ENCODE measurements around the gene NTRK1. TPM values are rescaled to one million over a fixed set of nuclear protein-coding genes. Genes with fewer than 3 reads are reported as not detected.

The NTRK1 gene
- total RNA-seq, 1 donor from 2014 or later: 0.52 TPM

- Histone ChIP-seq H3K4me1 (ENCODE audit: control insufficient read depth in 3 of 3, insufficient read depth in 3 of 3, low read length in 3 of 3) (peaks cover 31 to 75% (median 75%) of the 10 kb centered on the region in 3 donors), H3K27ac (ENCODE audit: low read depth, low read length) (peak overlapping the region; percentile 0), H3K9ac (ENCODE audit: low read depth in 1 of 3, low read length in 3 of 3) (no peak overlapping the region), H3K4me3 (ENCODE audit: low read length in 3 of 3) (no peak overlapping the region), H3K9me3 (ENCODE audit: control insufficient read depth in 3 of 3, low read length in 3 of 3) (no peaks in the 10 kb centered on the region), H3K36me3 (ENCODE audit: control insufficient read depth in 3 of 3, insufficient read depth in 3 of 3, low read length in 3 of 3) (no peaks in the 10 kb centered on the region), H3K27me3 (ENCODE audit: control insufficient read depth in 3 of 3, insufficient read depth in 3 of 3, low read length in 3 of 3) (peaks cover 6 to 11% (median 10%) of the 10 kb centered on the region in 3 donors)
Observed at GRCh38 chr1:156898971-156899664, 38.5 kb downstream of the NTRK1 start.

GRCh38 chr1:156899956-156900718 is 39.5 kb downstream of the NTRK1 start:
- Histone ChIP-seq H3K27ac (ENCODE audit: low read depth, low read length) (peak overlapping the region; percentile 12), H3K27me3 (ENCODE audit: control insufficient read depth in 3 of 3, insufficient read depth in 3 of 3, low read length in 3 of 3) (peaks cover 0 to 5% (median 4%) of the 10 kb centered on the region in 3 donors), H3K9me3 (ENCODE audit: control insufficient read depth in 3 of 3, low read length in 3 of 3) (no peaks in the 10 kb centered on the region), H3K36me3 (ENCODE audit: control insufficient read depth in 3 of 3, insufficient read depth in 3 of 3, low read length in 3 of 3) (no peaks in the 10 kb centered on the region), H3K4me1 (ENCODE audit: control insufficient read depth in 3 of 3, insufficient read depth in 3 of 3, low read length in 3 of 3) (peaks cover 31 to 72% (median 69%) of the 10 kb centered on the region in 3 donors), H3K9ac (ENCODE audit: low read depth in 1 of 3, low read length in 3 of 3) (no peak overlapping the region), H3K4me3 (ENCODE audit: low read length in 3 of 3) (no peak overlapping the region)

GRCh38 chr1:156900896-156901589 is 40.4 kb downstream of the NTRK1 start:
- peak overlapping the region in 1 of 3 donors; percentile 10 for H3K9ac ChIP-seq (ENCODE audit: low read depth in 1 of 3, low read length in 3 of 3)
- no peak overlapping the region for H3K4me3 ChIP-seq (ENCODE audit: low read length in 3 of 3)
- no peaks in the 10 kb centered on the region for H3K9me3 ChIP-seq (ENCODE audit: control insufficient read depth in 3 of 3, low read length in 3 of 3)
- H3K36me3 ChIP-seq (ENCODE audit: control insufficient read depth in 3 of 3, insufficient read depth in 3 of 3, low read length in 3 of 3): peaks cover 0 to under 1% (median 0%) of the 10 kb centered on the region in 3 donors
- peaks cover 4 to 8% (median 6%) of the 10 kb centered on the region in 3 donors for H3K27me3 ChIP-seq (ENCODE audit: control insufficient read depth in 3 of 3, insufficient read depth in 3 of 3, low read length in 3 of 3)
- H3K27ac ChIP-seq (ENCODE audit: low read depth, low read length): peak overlapping the region; percentile 13
- H3K4me1 ChIP-seq (ENCODE audit: control insufficient read depth in 3 of 3, insufficient read depth in 3 of 3, low read length in 3 of 3): peaks cover 29 to 73% (median 66%) of the 10 kb centered on the region in 3 donors

- Histone ChIP-seq H3K27me3 (ENCODE audit: control insufficient read depth in 3 of 3, insufficient read depth in 3 of 3, low read length in 3 of 3) (peaks cover 8 to 12% (median 10%) of the 10 kb centered on the region in 3 donors), H3K9ac (ENCODE audit: low read depth in 1 of 3, low read length in 3 of 3) (no peak overlapping the region), H3K36me3 (ENCODE audit: control insufficient read depth in 3 of 3, insufficient read depth in 3 of 3, low read length in 3 of 3) (peaks cover 0 to 3% (median 0%) of the 10 kb centered on the region in 3 donors), H3K27ac (ENCODE audit: low read depth, low read length) (peak overlapping the region; percentile 13), H3K9me3 (ENCODE audit: control insufficient read depth in 3 of 3, low read length in 3 of 3) (no peaks in the 10 kb centered on the region), H3K4me3 (ENCODE audit: low read length in 3 of 3) (no peak overlapping the region), H3K4me1 (ENCODE audit: control insufficient read depth in 3 of 3, insufficient read depth in 3 of 3, low read length in 3 of 3) (peaks cover 24 to 73% (median 63%) of the 10 kb centered on the region in 3 donors)
Observed at GRCh38 chr1:156901590-156901900, 40.9 kb downstream of the NTRK1 start.

- Histone ChIP-seq H3K4me1 (ENCODE audit: control insufficient read depth in 3 of 3, insufficient read depth in 3 of 3, low read length in 3 of 3) (peaks cover 19 to 73% (median 65%) of the 10 kb centered on the region in 3 donors), H3K9ac (ENCODE audit: low read depth in 1 of 3, low read length in 3 of 3) (peak overlapping the region in 2 of 3 donors; percentile 14 to 40), H3K4me3 (ENCODE audit: low read length in 3 of 3) (peak overlapping the region in 1 of 3 donors; percentile 6), H3K27me3 (ENCODE audit: control insufficient read depth in 3 of 3, insufficient read depth in 3 of 3, low read length in 3 of 3) (peaks cover 12 to 19% (median 17%) of the 10 kb centered on the region in 3 donors), H3K9me3 (ENCODE audit: control insufficient read depth in 3 of 3, low read length in 3 of 3) (no peaks in the 10 kb centered on the region), H3K36me3 (ENCODE audit: control insufficient read depth in 3 of 3, insufficient read depth in 3 of 3, low read length in 3 of 3) (peaks cover 3 to 6% (median 4%) of the 10 kb centered on the region in 3 donors), H3K27ac (ENCODE audit: low read depth, low read length) (no peak overlapping the region)
Observed at GRCh38 chr1:156901966-156902915, 41.6 kb downstream of the NTRK1 start.

- H3K4me1 ChIP-seq (ENCODE audit: control insufficient read depth in 3 of 3, insufficient read depth in 3 of 3, low read length in 3 of 3): peaks cover 17 to 66% (median 63%) of the 10 kb centered on the region in 3 donors
- no peak overlapping the region for H3K4me3 ChIP-seq (ENCODE audit: low read length in 3 of 3)
- H3K27me3 ChIP-seq (ENCODE audit: control insufficient read depth in 3 of 3, insufficient read depth in 3 of 3, low read length in 3 of 3): peaks cover 22 to 27% (median 26%) of the 10 kb centered on the region in 3 donors
- peak overlapping the region; percentile 25 for H3K27ac ChIP-seq (ENCODE audit: low read depth, low read length)
- no peak overlapping the region for H3K9ac ChIP-seq (ENCODE audit: low read depth in 1 of 3, low read length in 3 of 3)
- H3K36me3 ChIP-seq (ENCODE audit: control insufficient read depth in 3 of 3, insufficient read depth in 3 of 3, low read length in 3 of 3): peaks cover 4 to 6% (median 4%) of the 10 kb centered on the region in 3 donors
- H3K9me3 ChIP-seq (ENCODE audit: control insufficient read depth in 3 of 3, low read length in 3 of 3): no peaks in the 10 kb centered on the region
Observed at GRCh38 chr1:156903328-156904091, 42.8 kb downstream of the NTRK1 start.

- H3K27me3 ChIP-seq (ENCODE audit: control insufficient read depth in 3 of 3, insufficient read depth in 3 of 3, low read length in 3 of 3): peaks cover 22 to 35% (median 26%) of the 10 kb centered on the region in 3 donors
- H3K36me3 ChIP-seq (ENCODE audit: control insufficient read depth in 3 of 3, insufficient read depth in 3 of 3, low read length in 3 of 3): peaks cover 4 to 9% (median 4%) of the 10 kb centered on the region in 3 donors
- no peak overlapping the region for H3K4me3 ChIP-seq (ENCODE audit: low read length in 3 of 3)
- H3K4me1 ChIP-seq (ENCODE audit: control insufficient read depth in 3 of 3, insufficient read depth in 3 of 3, low read length in 3 of 3): peaks cover 17 to 64% (median 59%) of the 10 kb centered on the region in 3 donors
- H3K27ac ChIP-seq (ENCODE audit: low read depth, low read length): peak overlapping the region; percentile 25
- H3K9me3 ChIP-seq (ENCODE audit: control insufficient read depth in 3 of 3, low read length in 3 of 3): no peaks in the 10 kb centered on the region
- H3K9ac ChIP-seq (ENCODE audit: low read depth in 1 of 3, low read length in 3 of 3): no peak overlapping the region
Observed at GRCh38 chr1:156904187-156904959, 43.7 kb downstream of the NTRK1 start.

- H3K27ac ChIP-seq (ENCODE audit: low read depth, low read length): no peak overlapping the region
- H3K36me3 ChIP-seq (ENCODE audit: control insufficient read depth in 3 of 3, insufficient read depth in 3 of 3, low read length in 3 of 3): peaks cover 4 to 9% (median 4%) of the 10 kb centered on the region in 3 donors
- H3K9ac ChIP-seq (ENCODE audit: low read depth in 1 of 3, low read length in 3 of 3): no peak overlapping the region
- H3K9me3 ChIP-seq (ENCODE audit: control insufficient read depth in 3 of 3, low read length in 3 of 3): no peaks in the 10 kb centered on the region
- peaks cover 14 to 59% (median 57%) of the 10 kb centered on the region in 3 donors for H3K4me1 ChIP-seq (ENCODE audit: control insufficient read depth in 3 of 3, insufficient read depth in 3 of 3, low read length in 3 of 3)
- no peak overlapping the region for H3K4me3 ChIP-seq (ENCODE audit: low read length in 3 of 3)
- peaks cover 24 to 43% (median 32%) of the 10 kb centered on the region in 3 donors for H3K27me3 ChIP-seq (ENCODE audit: control insufficient read depth in 3 of 3, insufficient read depth in 3 of 3, low read length in 3 of 3)
Observed at GRCh38 chr1:156905176-156905575, 44.5 kb downstream of the NTRK1 start.

Measured in skeletal muscle tissue (tissue), 4 donors.